ENCODE data around the gene SMTNL1.
A peak's percentile ranks its signal among the peaks of the same experiment; 100 is the strongest.

Gene SMTNL1

GRCh38 chr11:57536947-57537619, at the start of gene SMTNL1:
Gene SMTNL1, plus strand, starts transcription at chr11:57537595. Its CDS starts 5,048 bp downstream, at chr11:57542643.
- no peak for ATAC-seq

- ATAC-seq = no peak
These were observed 49.3 kb upstream of the SMTNL1 start for GRCh38 chr11:57487920-57488659.

GRCh38 chr11:57490456-57491248, 46.7 kb upstream of the SMTNL1 start:
- no peak for ATAC-seq

- ATAC-seq = peak; percentile 52 to 55
These were observed 45.9 kb upstream of the SMTNL1 start for GRCh38 chr11:57491371-57492061.

- peak; percentile 80 to 87 for ATAC-seq
These were observed 43.6 kb upstream of the SMTNL1 start for GRCh38 chr11:57493507-57494503.

- no peak for ATAC-seq
These were observed 41.1 kb upstream of the SMTNL1 start for GRCh38 chr11:57496109-57496820.

- no peak for ATAC-seq
These were observed 39.8 kb upstream of the SMTNL1 start for GRCh38 chr11:57497303-57498247.

GRCh38 chr11:57498540-57498939, 38.9 kb upstream of the SMTNL1 start:
- no peak for ATAC-seq

GRCh38 chr11:57499413-57499982, 37.9 kb upstream of the SMTNL1 start:
- ATAC-seq = peak in 1 of 2 donors; percentile 46

GRCh38 chr11:57499983-57500461, 37.4 kb upstream of the SMTNL1 start:
- no peak for ATAC-seq

GRCh38 chr11:57500515-57500914, 36.9 kb upstream of the SMTNL1 start:
- no peak for ATAC-seq

- ATAC-seq = no peak
These were observed 36.5 kb upstream of the SMTNL1 start for GRCh38 chr11:57500926-57501325.

GRCh38 chr11:57501953-57502352, 35.4 kb upstream of the SMTNL1 start:
- ATAC-seq = no peak

GRCh38 chr11:57502376-57502775, 35.0 kb upstream of the SMTNL1 start:
- ATAC-seq = no peak

GRCh38 chr11:57502870-57503269, 34.5 kb upstream of the SMTNL1 start:
- no peak for ATAC-seq

GRCh38 chr11:57504511-57504910, 32.9 kb upstream of the SMTNL1 start:
- ATAC-seq = no peak

GRCh38 chr11:57506522-57506921, 30.9 kb upstream of the SMTNL1 start:
- no peak for ATAC-seq

GRCh38 chr11:57508341-57509170, 28.8 kb upstream of the SMTNL1 start:
- ATAC-seq = no peak
